MV-4-11 (cell line): Measurements from ENCODE around the gene CFAP161.
A peak's percentile ranks its signal among the peaks of the same experiment; 100 is the strongest.
"Not testable (repeated sequence)": the region's sequence is repeated elsewhere in the genome, so short reads cannot be mapped to it uniquely, and the experiment has no call there.

Source experiments
- DNase-seq: peaks from one replicate; lab custom pipeline; 2025; lab: John Stamatoyannopoulos, UW

The CFAP161 gene

GRCh38 chr15:81157939-81158223 lies 23.8 kb downstream of the CFAP161 start:
- no peak for DNase-seq

GRCh38 chr15:81158561-81158960 lies 24.5 kb downstream of the CFAP161 start:
- DNase-seq: not testable (repeated sequence)

- no peak for DNase-seq
Observed at GRCh38 chr15:81160312-81161159, 26.5 kb downstream of the CFAP161 start.

- no peak for DNase-seq
Observed at GRCh38 chr15:81161160-81161673, 27.1 kb downstream of the CFAP161 start.

GRCh38 chr15:81161851-81162250 lies 27.8 kb downstream of the CFAP161 start:
- DNase-seq: no peak

- DNase-seq: no peak
Observed at GRCh38 chr15:81163961-81164800, 30.1 kb downstream of the CFAP161 start.

GRCh38 chr15:81165535-81165934 lies 31.5 kb downstream of the CFAP161 start:
- no peak for DNase-seq

- DNase-seq: no peak
Observed at GRCh38 chr15:81166636-81167305, 32.7 kb downstream of the CFAP161 start.

- DNase-seq: no peak
Observed at GRCh38 chr15:81168131-81168526, 34.1 kb downstream of the CFAP161 start.

- DNase-seq: no peak
Observed at GRCh38 chr15:81168644-81169043, 34.6 kb downstream of the CFAP161 start.

GRCh38 chr15:81170511-81170910 lies 36.4 kb downstream of the CFAP161 start:
- no peak for DNase-seq

- no peak for DNase-seq
Observed at GRCh38 chr15:81171286-81171685, 37.2 kb downstream of the CFAP161 start.

GRCh38 chr15:81174125-81174791 lies 40.2 kb downstream of the CFAP161 start:
- no peak for DNase-seq

GRCh38 chr15:81174792-81175327 lies 40.8 kb downstream of the CFAP161 start:
- no peak for DNase-seq

- no peak for DNase-seq
Observed at GRCh38 chr15:81175496-81175895, 41.4 kb downstream of the CFAP161 start.

GRCh38 chr15:81176291-81176893 lies 42.3 kb downstream of the CFAP161 start:
- DNase-seq: no peak

- no peak for DNase-seq
Observed at GRCh38 chr15:81178365-81178764, 44.3 kb downstream of the CFAP161 start.

GRCh38 chr15:81181220-81181619 lies 47.1 kb downstream of the CFAP161 start:
- no peak for DNase-seq

- DNase-seq: no peak
Observed at GRCh38 chr15:81182031-81182755, 48.1 kb downstream of the CFAP161 start.

GRCh38 chr15:81182756-81183438 lies 48.8 kb downstream of the CFAP161 start:
- DNase-seq: peak; percentile 48
